Measurements from ENCODE around the gene DDA1.
"Not testable (repeated sequence)": the region's sequence is repeated elsewhere in the genome, so short reads cannot be mapped to it uniquely, and the experiment has no call there.

Gene DDA1

DNA sequence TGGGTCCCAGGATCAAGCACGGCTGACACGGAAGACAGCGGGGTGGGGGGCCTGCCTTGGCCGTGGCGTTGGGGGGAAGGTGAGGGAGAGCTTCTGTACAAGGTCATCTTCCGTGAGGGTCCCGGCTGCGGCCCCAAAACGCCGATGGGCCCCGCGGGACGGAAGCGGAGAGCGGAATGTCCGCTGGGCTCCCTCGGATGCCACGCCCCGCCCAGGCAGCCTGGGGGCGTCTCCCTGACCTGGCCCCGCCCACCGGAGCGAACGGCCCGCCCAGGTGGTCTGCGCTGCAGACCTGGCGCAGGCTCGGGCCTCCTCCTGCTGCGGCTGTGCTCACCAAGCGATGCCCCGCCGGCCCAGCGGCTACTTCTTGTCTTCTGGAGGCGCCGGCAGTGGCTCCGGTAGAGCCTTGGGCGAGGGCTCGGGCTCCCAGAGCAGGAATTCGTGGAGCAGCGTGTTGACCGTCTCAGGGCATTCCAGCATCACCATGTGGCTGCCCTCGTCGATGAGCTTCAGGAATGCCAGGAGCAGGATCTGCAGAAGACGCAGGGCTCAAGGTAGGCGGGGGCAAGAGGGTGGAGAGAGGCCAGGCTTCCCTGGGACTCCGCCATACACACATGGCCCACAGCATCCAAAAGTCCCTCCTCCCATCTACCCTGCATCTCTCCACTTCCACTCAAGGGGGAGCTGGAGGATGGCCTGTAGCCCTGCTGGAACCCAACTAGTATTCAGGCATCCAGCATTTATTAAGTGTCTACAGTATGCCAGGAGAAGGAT is 16.9 kb upstream of the DDA1 start:
- Histone ChIP-seq H2BK5ac (ENCODE audit: low read length) (no peak overlapping the region), H3K27ac (ENCODE audit: low read depth, low read length) (peak overlapping the region; percentile 45), H3K79me2 (ENCODE audit: control insufficient read depth, insufficient read depth, low read length) (peaks cover 1% of the 10 kb centered on the region), H3K4me3 (ENCODE audit: low read length) (peak overlapping the region; percentile 50), H4K8ac (ENCODE audit: low read depth, low read length) (no peak overlapping the region), H3K18ac (ENCODE audit: low read length) (peak overlapping the region; percentile 19), H2BK15ac (replicated peaks; ENCODE audit: low read depth) (no peak overlapping the region), H4K5ac (ENCODE audit: low read length) (no peak overlapping the region), H3K9ac (ENCODE audit: low read length) (peak overlapping the region; percentile 82), H2AK5ac (ENCODE audit: low read length) (no peak overlapping the region), H3K27me3 (ENCODE audit: insufficient read depth, low read length, poor library complexity) (no peaks in the 10 kb centered on the region), H3K23ac (ENCODE audit: low read length) (peak overlapping the region; percentile 37), H3K79me1 (ENCODE audit: low read length) (no peaks in the 10 kb centered on the region), H3K4me2 (ENCODE audit: low read length) (peak overlapping the region; percentile 79), H3K4me1 (ENCODE audit: control insufficient read depth, low read depth, low read length) (no peaks in the 10 kb centered on the region), H3K56ac (ENCODE audit: low read length) (peak overlapping the region; percentile 94), H3K4ac (ENCODE audit: low read depth, low read length) (no peak overlapping the region), H2BK120ac (ENCODE audit: low read depth, low read length) (no peak overlapping the region), H3K36me3 (ENCODE audit: control insufficient read depth, insufficient read depth, low read length) (no peaks in the 10 kb centered on the region)
- DNase-seq: peak; percentile 98
- WGBS (ENCODE audit: extremely low coverage, insufficient coverage, low lambda C conversion rate): no CpG with 5 or more reads among the region's 46 CpGs

- Histone ChIP-seq H2BK15ac (replicated peaks; ENCODE audit: low read depth) (no peak overlapping the region), H3K56ac (ENCODE audit: low read length) (no peak overlapping the region), H2BK120ac (ENCODE audit: low read depth, low read length) (no peak overlapping the region), H3K79me2 (ENCODE audit: control insufficient read depth, insufficient read depth, low read length) (peaks cover 1% of the 10 kb centered on the region), H3K27ac (ENCODE audit: low read depth, low read length) (no peak overlapping the region), H3K79me1 (ENCODE audit: low read length) (no peaks in the 10 kb centered on the region), H3K4ac (ENCODE audit: low read depth, low read length) (no peak overlapping the region), H2AK5ac (ENCODE audit: low read length) (no peak overlapping the region), H3K36me3 (ENCODE audit: control insufficient read depth, insufficient read depth, low read length) (peaks cover 2% of the 10 kb centered on the region), H3K9ac (ENCODE audit: low read length) (no peak overlapping the region), H3K23ac (ENCODE audit: low read length) (no peak overlapping the region), H3K4me2 (ENCODE audit: low read length) (no peak overlapping the region), H4K5ac (ENCODE audit: low read length) (no peak overlapping the region), H3K18ac (ENCODE audit: low read length) (no peak overlapping the region), H3K4me3 (ENCODE audit: low read length) (no peak overlapping the region), H4K8ac (ENCODE audit: low read depth, low read length) (no peak overlapping the region), H3K27me3 (ENCODE audit: insufficient read depth, low read length, poor library complexity) (no peaks in the 10 kb centered on the region), H3K4me1 (ENCODE audit: control insufficient read depth, low read depth, low read length) (no peaks in the 10 kb centered on the region), H2BK5ac (ENCODE audit: low read length) (no peak overlapping the region)
- no CpG with 5 or more reads among the region's 14 CpGs for WGBS (ENCODE audit: extremely low coverage, insufficient coverage, low lambda C conversion rate)
- no peak for DNase-seq
Measured at GRCh38 chr19:17293605-17294004, 15.8 kb upstream of the DDA1 start.

- Histone ChIP-seq H3K23ac (ENCODE audit: low read length) (no peak overlapping the region), H2AK5ac (ENCODE audit: low read length) (no peak overlapping the region), H2BK5ac (ENCODE audit: low read length) (no peak overlapping the region), H3K27ac (ENCODE audit: low read depth, low read length) (no peak overlapping the region), H3K79me1 (ENCODE audit: low read length) (no peaks in the 10 kb centered on the region), H3K79me2 (ENCODE audit: control insufficient read depth, insufficient read depth, low read length) (peaks cover 1% of the 10 kb centered on the region), H3K4me2 (ENCODE audit: low read length) (no peak overlapping the region), H3K4me1 (ENCODE audit: control insufficient read depth, low read depth, low read length) (no peaks in the 10 kb centered on the region), H2BK120ac (ENCODE audit: low read depth, low read length) (no peak overlapping the region), H3K27me3 (ENCODE audit: insufficient read depth, low read length, poor library complexity) (no peaks in the 10 kb centered on the region), H3K56ac (ENCODE audit: low read length) (no peak overlapping the region), H4K8ac (ENCODE audit: low read depth, low read length) (no peak overlapping the region), H4K5ac (ENCODE audit: low read length) (no peak overlapping the region), H3K4me3 (ENCODE audit: low read length) (no peak overlapping the region), H3K9ac (ENCODE audit: low read length) (no peak overlapping the region), H3K4ac (ENCODE audit: low read depth, low read length) (no peak overlapping the region), H3K18ac (ENCODE audit: low read length) (no peak overlapping the region), H3K36me3 (ENCODE audit: control insufficient read depth, insufficient read depth, low read length) (peaks cover 2% of the 10 kb centered on the region), H2BK15ac (replicated peaks; ENCODE audit: low read depth) (no peak overlapping the region)
- DNase-seq: peak; percentile 77
- WGBS (ENCODE audit: extremely low coverage, insufficient coverage, low lambda C conversion rate): no CpG with 5 or more reads among the region's 48 CpGs
Measured at GRCh38 chr19:17294051-17294891, 15.1 kb upstream of the DDA1 start.

DNA sequence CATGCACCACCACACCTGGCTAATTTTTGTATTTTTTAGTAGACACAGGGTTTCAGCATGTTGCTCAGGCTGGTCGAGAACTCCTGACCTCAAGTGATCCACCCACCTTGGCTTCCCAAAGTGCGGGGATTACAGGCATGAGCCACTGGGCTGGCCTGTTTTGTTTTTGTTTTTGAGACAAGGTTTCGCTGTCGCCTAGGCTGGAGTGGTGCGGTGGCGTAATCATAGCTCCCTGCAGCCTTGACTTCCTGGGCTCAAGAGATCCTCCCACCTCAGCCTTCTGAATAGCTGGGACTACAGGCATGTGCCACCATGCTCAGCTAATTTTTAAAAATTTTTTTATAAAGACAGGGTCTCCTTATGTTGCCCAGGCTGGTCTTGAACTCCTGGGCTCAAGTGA is 13.8 kb upstream of the DDA1 start:
- H4K8ac ChIP-seq (ENCODE audit: low read depth, low read length); H3K4me1 ChIP-seq (ENCODE audit: control insufficient read depth, low read depth, low read length); H2BK5ac ChIP-seq (ENCODE audit: low read length); H2BK15ac ChIP-seq (replicated peaks; ENCODE audit: low read depth); H3K79me2 ChIP-seq (ENCODE audit: control insufficient read depth, insufficient read depth, low read length); H3K56ac ChIP-seq (ENCODE audit: low read length); H2AK5ac ChIP-seq (ENCODE audit: low read length); H2BK120ac ChIP-seq (ENCODE audit: low read depth, low read length); H3K23ac ChIP-seq (ENCODE audit: low read length); H3K36me3 ChIP-seq (ENCODE audit: control insufficient read depth, insufficient read depth, low read length); DNase-seq; H3K9ac ChIP-seq (ENCODE audit: low read length); H4K5ac ChIP-seq (ENCODE audit: low read length); H3K79me1 ChIP-seq (ENCODE audit: low read length); H3K4ac ChIP-seq (ENCODE audit: low read depth, low read length); H3K4me3 ChIP-seq (ENCODE audit: low read length); H3K4me2 ChIP-seq (ENCODE audit: low read length); H3K27ac ChIP-seq (ENCODE audit: low read depth, low read length); H3K18ac ChIP-seq (ENCODE audit: low read length); H3K27me3 ChIP-seq (ENCODE audit: insufficient read depth, low read length, poor library complexity): not testable (repeated sequence)
- WGBS (ENCODE audit: extremely low coverage, insufficient coverage, low lambda C conversion rate): no CpG with 5 or more reads among the region's 6 CpGs

DNA sequence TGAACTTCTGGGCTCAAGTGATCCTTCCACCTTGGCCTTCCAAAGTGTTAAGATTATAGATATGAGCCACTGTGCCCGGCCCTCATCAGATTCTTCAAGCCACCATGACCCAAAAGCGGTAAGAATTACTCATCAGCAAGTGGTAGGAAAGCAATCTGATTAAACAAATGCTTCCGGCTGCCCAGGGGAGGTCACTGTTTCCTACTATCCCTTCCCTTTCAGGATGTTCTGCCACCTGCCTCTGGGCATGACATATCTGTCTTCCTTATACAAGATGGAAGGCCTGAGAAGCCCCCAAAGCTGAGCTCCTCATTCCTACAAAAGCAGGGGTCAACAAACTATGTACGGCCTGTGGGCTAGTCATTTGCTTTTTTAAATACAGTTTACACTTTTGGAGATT is 13.1 kb upstream of the DDA1 start:
- H4K5ac ChIP-seq (ENCODE audit: low read length): no peak overlapping the region

More for the DNA sequence above, 13.1 kb upstream of the DDA1 start:
- Histone ChIP-seq H2BK15ac (replicated peaks; ENCODE audit: low read depth) (no peak overlapping the region), H2BK5ac (ENCODE audit: low read length) (no peak overlapping the region), H3K27me3 (ENCODE audit: insufficient read depth, low read length, poor library complexity) (no peaks in the 10 kb centered on the region), H2AK5ac (ENCODE audit: low read length) (no peak overlapping the region), H2BK120ac (ENCODE audit: low read depth, low read length) (no peak overlapping the region), H3K79me1 (ENCODE audit: low read length) (no peaks in the 10 kb centered on the region), H3K4me1 (ENCODE audit: control insufficient read depth, low read depth, low read length) (no peaks in the 10 kb centered on the region), H3K4ac (ENCODE audit: low read depth, low read length) (no peak overlapping the region), H3K23ac (ENCODE audit: low read length) (no peak overlapping the region), H3K27ac (ENCODE audit: low read depth, low read length) (no peak overlapping the region), H3K4me2 (ENCODE audit: low read length) (no peak overlapping the region), H4K8ac (ENCODE audit: low read depth, low read length) (no peak overlapping the region), H3K79me2 (ENCODE audit: control insufficient read depth, insufficient read depth, low read length) (peaks cover 1% of the 10 kb centered on the region), H3K18ac (ENCODE audit: low read length) (no peak overlapping the region), H3K9ac (ENCODE audit: low read length) (no peak overlapping the region), H3K36me3 (ENCODE audit: control insufficient read depth, insufficient read depth, low read length) (peaks cover 2% of the 10 kb centered on the region), H3K56ac (ENCODE audit: low read length) (no peak overlapping the region), H3K4me3 (ENCODE audit: low read length) (no peak overlapping the region)
- no CpG with 5 or more reads among the region's 4 CpGs for WGBS (ENCODE audit: extremely low coverage, insufficient coverage, low lambda C conversion rate)
- DNase-seq: peak; percentile 74
